Adrenal gland (tissue), 12 donors: ENCODE results near the gene LRRC59. TPM values are rescaled to one million over a fixed set of nuclear protein-coding genes. Genes with fewer than 3 reads are reported as not detected.
A peak's percentile ranks its signal among the peaks of the same experiment; 100 is the strongest.
"Not testable (repeated sequence)": the region's sequence is repeated elsewhere in the genome, so short reads cannot be mapped to it uniquely, and the experiment has no call there.

Experiments used
- DNase-seq, 7 donors: peaks; one replicate each; pipeline ENCODE4 v3.0.0-alpha.2; 2019 to 2020
- H3K27ac ChIP-seq, 5 donors: fragments of 200-600 bp; sonication (generic) in 4 of 5; 1 replicate in 3 of 5; 2 replicates in 2 of 5; pipeline versions ENCODE4 v1.5.1 to v1.8.0; 2016 to 2020; ENCODE audit warnings: mild to moderate bottlenecking in 1 of 5
- H3K27me3 ChIP-seq: fragments of 200-600 bp; 2 replicates; pipeline ENCODE4 v1.8.0; 2021
- H3K36me3 ChIP-seq, 2 donors: fragments of 200-600 bp; replicated peaks in 1 of 2; 1 replicate in 1 of 2; 2 replicates in 1 of 2; pipeline versions ENCODE4 v1.5.1 to v1.8.0; 2018 to 2022
- H3K4me1 ChIP-seq, 2 donors: fragments of 200-600 bp; replicated peaks in 1 of 2; 1 replicate in 1 of 2; 2 replicates in 1 of 2; pipeline versions ENCODE4 v1.5.1 to v1.8.0; 2018 to 2021
- H3K4me3 ChIP-seq, 4 donors: fragments of 200-600 bp; sonication (generic) in 3 of 4; one replicate each; pipeline ENCODE4 v1.5.1; 2016 to 2018
- H3K9me3 ChIP-seq, 3 donors: fragments of 200-600 bp; sonication (generic) in 1 of 3; replicated peaks in 1 of 3; 1 replicate in 2 of 3; 2 replicates in 1 of 3; pipeline versions ENCODE4 v1.5.1 to v1.8.0; 2016 to 2021
- POLR2A ChIP-seq, 2 donors: fragments of 450-650 bp; IDR thresholded peaks; one replicate each; pipeline ENCODE4 v1.6.1; 2017; ENCODE audit warnings: antibody characterized with exemption in 2 of 2, mild to moderate bottlenecking in 2 of 2, moderate library complexity in 1 of 2
- WGBS, 4 donors: extraction: QIAGEN DNeasy Blood & Tissue Kit in 2 of 4; methylation state at CpG; one replicate each; pipeline versions ENCODE4 v1.1.5 to v1.1.7; 2013 to 2017; 5-methylcytosine and 5-hydroxymethylcytosine counted together
- intact Hi-C, 2 donors: fragments of 100-400 bp; cut with DNase I; formaldehyde crosslinking; loops; one replicate each; pipeline versions ENCODE4 v1.14.1 to v1.15.0; 2022 to 2023
- polyA plus RNA-seq, 3 donors: library from polyadenylated mRNA; stranded (reverse); fragments of 200-250 nt in 2 of 3; fragments of 350-450 nt in 1 of 3; fragmentation: Illumina TruSeq in 1 of 3; extraction: RNeasy Lipid Tissue Mini Kit (QIAGEN cat#74804) in 1 of 3; gene quantifications; one replicate each; pipeline ENCODE4 v1.2.3, GENCODE V29; 2013 to 2014
- total RNA-seq, 9 donors: library from RNA; depleted of rRNA in 4 of 9; stranded (reverse); fragments of >200 nt in 4 of 9; fragments of 120-200 nt in 1 of 9; fragmentation: NEBNext Ultra II Directional in 1 of 9; extraction: Animal tissue kit (Norgen Biotek cat#: 25700) in 1 of 9; gene quantifications; one replicate each; pipeline versions ENCODE4 v1.1.0 to v1.2.4, GENCODE V29; 2013 to 2023
- TF ChIP-seq, protein P1 (sequence below), 6 experiments: fragments of 450-650 bp in 4 of 6; fragments of 200-600 bp in 2 of 6; sonication (generic) in 1 of 6; IDR thresholded peaks; 1 replicate in 5 of 6; 2 replicates in 1 of 6; pipeline versions ENCODE4 v1.5.1 to v1.8.0; 2016 to 2021; ENCODE audit warnings: antibody characterized with exemption in 6 of 6, mild to moderate bottlenecking in 2 of 6, moderate library complexity in 1 of 6
- donor health status: healthy with polysubstance abuse.
- donor health status: Bipolar disorder and iron deficiency.
- donor health status: DM: yes; HTN: yes; CAD: no.
- donor health status: DM: no; HTN: no; CAD: no.
- donor health status: DM: no; HTN: no; CAD: no.
- donor health status: DM: yes; HTN: yes; CAD: no.

The LRRC59 gene
- total and polyA plus RNA-seq, 12 donors = 38.0 to 337 (median 107) TPM

DNA sequence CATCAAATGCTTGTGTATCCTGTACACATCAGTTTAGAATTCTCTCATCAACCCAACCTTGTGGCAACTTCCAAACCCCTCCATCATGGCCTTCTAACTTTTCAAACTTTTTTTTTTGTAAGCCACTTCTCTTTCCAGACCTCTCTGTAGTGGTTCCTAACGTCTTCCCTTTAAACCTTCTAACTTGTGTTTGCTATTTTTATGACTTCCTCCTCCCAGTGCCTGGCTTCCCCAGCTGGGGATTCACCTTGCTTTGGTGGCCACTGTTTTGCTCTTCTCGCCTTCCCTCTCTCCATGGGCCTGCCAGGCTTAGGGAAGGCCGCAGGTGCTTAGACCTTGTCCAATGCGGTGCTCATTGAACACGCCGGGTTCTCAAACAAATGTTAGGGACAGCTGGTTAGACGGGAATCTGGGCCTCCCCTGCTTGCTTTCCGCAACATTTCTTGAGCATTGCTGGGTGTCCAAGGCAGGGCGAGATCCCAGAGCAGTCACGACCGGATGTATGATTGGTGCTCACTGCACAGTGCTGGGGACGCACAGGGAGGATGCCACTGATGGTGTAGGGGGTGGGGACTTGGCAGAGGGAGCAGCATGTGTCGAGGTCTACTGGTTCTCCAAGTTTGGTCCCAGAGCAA lies 52.5 kb downstream of the LRRC59 start:
- H3K36me3 ChIP-seq = no peaks in the 10 kb centered on the region
- peak in 2 of 7 donors; percentile 22 to 54 for DNase-seq
- peaks cover 14 to 20% of the 10 kb centered on the region in 2 donors for H3K4me1 ChIP-seq
- H3K27me3 ChIP-seq = no peaks in the 10 kb centered on the region
- TF ChIP-seq POLR2A (IDR thresholded peaks at IDR 0.05) = no peak
- TF ChIP-seq, protein P1, sequence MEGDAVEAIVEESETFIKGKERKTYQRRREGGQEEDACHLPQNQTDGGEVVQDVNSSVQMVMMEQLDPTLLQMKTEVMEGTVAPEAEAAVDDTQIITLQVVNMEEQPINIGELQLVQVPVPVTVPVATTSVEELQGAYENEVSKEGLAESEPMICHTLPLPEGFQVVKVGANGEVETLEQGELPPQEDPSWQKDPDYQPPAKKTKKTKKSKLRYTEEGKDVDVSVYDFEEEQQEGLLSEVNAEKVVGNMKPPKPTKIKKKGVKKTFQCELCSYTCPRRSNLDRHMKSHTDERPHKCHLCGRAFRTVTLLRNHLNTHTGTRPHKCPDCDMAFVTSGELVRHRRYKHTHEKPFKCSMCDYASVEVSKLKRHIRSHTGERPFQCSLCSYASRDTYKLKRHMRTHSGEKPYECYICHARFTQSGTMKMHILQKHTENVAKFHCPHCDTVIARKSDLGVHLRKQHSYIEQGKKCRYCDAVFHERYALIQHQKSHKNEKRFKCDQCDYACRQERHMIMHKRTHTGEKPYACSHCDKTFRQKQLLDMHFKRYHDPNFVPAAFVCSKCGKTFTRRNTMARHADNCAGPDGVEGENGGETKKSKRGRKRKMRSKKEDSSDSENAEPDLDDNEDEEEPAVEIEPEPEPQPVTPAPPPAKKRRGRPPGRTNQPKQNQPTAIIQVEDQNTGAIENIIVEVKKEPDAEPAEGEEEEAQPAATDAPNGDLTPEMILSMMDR (IDR thresholded peaks at IDR 0.05) = no peak
- H3K27ac ChIP-seq = no peak overlapping the region
- intact Hi-C loops = no loop called here
- no peaks in the 10 kb centered on the region for H3K9me3 ChIP-seq
- H3K4me3 ChIP-seq = no peak overlapping the region
- 73 to 83% (median 78%) methylated on average over 6 to 13 of the region's 13 CpGs for whole genome bisulfite sequencing, 4 donors

DNA sequence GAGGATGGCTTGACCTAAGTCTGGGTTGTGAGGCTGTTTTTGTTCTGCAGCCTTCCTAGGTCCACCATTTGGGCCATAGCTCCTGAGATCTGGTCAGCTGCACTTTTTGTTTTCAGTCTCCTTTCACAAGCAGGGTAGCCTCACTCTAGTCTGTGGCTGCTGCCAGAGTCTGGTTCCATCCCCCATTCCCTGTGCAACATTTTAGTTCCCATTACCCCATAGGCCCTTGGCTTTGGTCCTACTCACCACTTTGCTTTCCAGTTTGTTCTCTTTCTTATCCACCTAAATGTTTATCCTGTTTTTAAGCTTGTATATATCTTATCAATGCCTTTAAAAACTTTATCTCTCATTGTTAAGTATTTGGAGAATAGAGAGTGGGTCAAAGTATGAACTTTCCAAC lies 57.9 kb downstream of the LRRC59 start:
- H3K27me3 ChIP-seq = no peaks in the 10 kb centered on the region
- no peaks in the 10 kb centered on the region for H3K9me3 ChIP-seq
- H3K27ac ChIP-seq = no peak overlapping the region
- no peak overlapping the region for H3K4me3 ChIP-seq
- peak in 1 of 7 donors; percentile 24 for DNase-seq
- intact Hi-C loops = no loop called here
- H3K36me3 ChIP-seq = no peaks in the 10 kb centered on the region
- H3K4me1 ChIP-seq = no peaks in the 10 kb centered on the region
- TF ChIP-seq POLR2A (IDR thresholded peaks at IDR 0.05) = no peak
- TF ChIP-seq, protein P1 (IDR thresholded peaks at IDR 0.05) = no peak

DNA sequence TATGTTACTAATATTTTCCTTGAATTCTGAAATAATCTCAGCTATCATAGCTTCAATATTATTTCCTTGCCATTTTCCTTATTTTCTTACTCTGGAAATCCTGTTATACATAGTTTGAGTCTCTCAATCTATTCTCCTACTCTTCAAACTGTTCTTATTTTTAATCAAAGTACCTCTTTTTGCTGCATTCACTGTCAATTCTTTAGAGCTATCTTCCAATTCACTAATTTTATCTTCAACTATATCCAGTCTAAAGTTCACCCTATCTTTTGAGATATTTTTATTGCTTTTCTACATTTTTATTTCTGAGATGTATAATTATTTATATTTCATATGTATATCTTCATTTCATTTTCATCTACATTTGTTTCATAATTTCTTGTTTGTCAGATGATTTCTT lies 58.7 kb downstream of the LRRC59 start:
- no peak for TF ChIP-seq POLR2A (IDR thresholded peaks at IDR 0.05)
- TF ChIP-seq, protein P1 (IDR thresholded peaks at IDR 0.05) = no peak
- H3K27ac ChIP-seq = no peak overlapping the region
- H3K36me3 ChIP-seq = no peaks in the 10 kb centered on the region
- H3K9me3 ChIP-seq = no peaks in the 10 kb centered on the region
- H3K4me1 ChIP-seq = no peaks in the 10 kb centered on the region
- intact Hi-C loops = no loop called here
- H3K27me3 ChIP-seq = no peaks in the 10 kb centered on the region
- H3K4me3 ChIP-seq = no peak overlapping the region
- no peak for DNase-seq

DNA sequence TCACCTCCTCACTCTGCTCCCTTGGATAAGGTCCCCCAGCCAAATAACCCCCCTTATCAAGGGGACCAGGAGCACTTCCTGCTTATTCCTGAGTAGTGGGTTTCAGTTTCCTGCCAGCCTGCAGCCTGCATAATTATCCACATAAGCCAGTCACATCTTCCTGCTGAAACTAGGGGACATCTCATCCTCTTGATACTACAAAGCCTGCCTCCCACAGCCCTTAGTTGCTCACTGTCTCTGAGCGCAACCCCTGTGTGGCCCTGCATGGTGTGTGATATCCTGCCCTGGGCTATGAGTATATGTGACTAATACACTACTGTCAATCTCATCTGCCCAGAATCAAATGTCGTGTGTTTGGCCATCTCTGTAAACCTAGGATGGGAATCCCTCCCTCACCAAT lies 59.4 kb downstream of the LRRC59 start:
- Histone ChIP-seq H3K9me3 (no peaks in the 10 kb centered on the region), H3K27ac (no peak overlapping the region), H3K4me3 (no peak overlapping the region), H3K27me3 (no peaks in the 10 kb centered on the region), H3K36me3 (no peaks in the 10 kb centered on the region), H3K4me1 (no peaks in the 10 kb centered on the region)
- intact Hi-C loops = no loop called here
- 77 to 97% (median 88%) methylated on average over 2 of the region's 2 CpGs for WGBS, 4 donors
- DNase-seq = peak in 1 of 7 donors; percentile 6
- TF ChIP-seq, protein P1 (IDR thresholded peaks at IDR 0.05) = no peak

DNA sequence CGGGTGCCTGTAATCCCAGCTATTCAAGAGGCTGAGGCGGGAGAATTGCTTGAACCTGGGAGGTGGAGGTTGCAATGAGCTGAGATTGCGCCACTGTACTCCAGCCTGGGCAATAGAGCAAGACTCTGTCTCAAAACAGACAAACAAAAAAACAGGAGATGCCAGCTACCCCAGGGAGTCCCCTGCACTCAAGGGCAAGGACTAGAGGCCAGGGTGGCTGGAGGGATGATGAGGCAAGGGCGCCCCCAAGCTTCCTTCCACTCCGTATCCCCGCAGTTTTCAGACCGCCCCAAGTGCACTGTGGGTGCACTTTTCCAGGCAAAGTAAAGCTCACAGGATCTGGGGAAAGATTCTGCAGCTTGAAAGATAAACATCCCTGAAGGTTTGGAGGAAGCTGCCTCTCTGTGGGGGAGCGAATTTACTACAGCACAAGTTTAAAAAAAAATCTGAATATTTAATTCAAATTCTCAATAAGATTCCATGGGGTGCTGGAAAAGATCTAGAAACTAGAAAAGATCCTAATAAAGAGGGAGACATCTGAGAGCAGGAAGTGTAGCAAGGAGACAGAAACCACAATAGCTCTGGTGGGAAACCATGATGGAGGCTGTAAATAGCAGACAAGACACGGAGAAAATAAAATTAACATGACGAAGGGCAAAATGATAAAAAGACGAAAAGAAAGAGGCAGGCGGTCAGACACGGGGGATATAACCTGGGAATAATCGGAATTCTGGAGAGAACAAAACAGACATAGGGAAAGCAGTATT lies 63.8 kb downstream of the LRRC59 start:
- 58 to 73% (median 65%) methylated on average over 13 to 14 of the region's 14 CpGs for WGBS, 4 donors
- not testable (repeated sequence) for H3K36me3 ChIP-seq

More for the DNA sequence above, 63.8 kb downstream of the LRRC59 start:
- H3K27ac ChIP-seq, H3K4me3 ChIP-seq, H3K27me3 ChIP-seq, H3K9me3 ChIP-seq, intact Hi-C loops: not testable (repeated sequence)
- H3K4me1 ChIP-seq = peaks cover 0 to 10% of the 10 kb centered on the region in 2 donors
- DNase-seq = peak in 1 of 7 donors; percentile 37
